ENCODE results near the gene PEX10.

Gene PEX10

DNA sequence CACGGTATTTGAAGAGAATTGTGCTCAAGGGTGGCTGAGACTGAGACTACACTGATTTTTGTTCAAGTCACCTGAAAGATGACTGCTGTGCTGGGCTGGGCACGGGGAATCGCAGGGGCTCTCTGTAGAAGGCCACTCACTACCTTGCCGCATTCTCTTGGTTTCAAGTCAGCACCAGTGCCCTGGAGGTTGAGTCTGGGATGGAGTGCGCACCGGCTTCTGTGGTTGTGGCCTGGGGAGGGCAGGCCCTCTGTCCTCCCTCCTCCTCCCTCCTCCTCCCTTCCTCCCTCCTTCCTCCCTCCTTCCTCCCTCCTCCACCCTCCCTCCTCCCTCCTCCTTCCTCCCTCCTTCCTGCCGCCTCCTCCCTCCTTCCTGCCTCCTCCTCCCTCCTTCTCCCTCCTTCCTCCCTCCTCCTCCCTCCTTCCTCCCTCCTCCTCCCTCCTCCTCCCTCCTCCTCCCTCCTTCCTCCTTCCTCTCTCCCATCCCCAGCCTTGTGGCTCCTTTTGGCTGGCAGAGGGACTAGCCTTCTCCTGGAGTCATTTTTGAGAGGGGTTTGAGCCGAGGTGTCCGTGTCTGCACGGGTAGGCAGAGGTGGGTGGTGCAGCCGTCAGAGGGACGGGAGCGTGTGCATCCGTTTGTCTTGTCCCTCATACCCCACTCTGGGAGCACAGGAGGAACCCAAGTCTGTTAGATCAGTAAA lies 11.3 kb downstream of the PEX10 start:
- no peaks in the 10 kb centered on the region for H4K20me1 ChIP-seq (ENCODE audit: insufficient read depth, low read length)

DNA sequence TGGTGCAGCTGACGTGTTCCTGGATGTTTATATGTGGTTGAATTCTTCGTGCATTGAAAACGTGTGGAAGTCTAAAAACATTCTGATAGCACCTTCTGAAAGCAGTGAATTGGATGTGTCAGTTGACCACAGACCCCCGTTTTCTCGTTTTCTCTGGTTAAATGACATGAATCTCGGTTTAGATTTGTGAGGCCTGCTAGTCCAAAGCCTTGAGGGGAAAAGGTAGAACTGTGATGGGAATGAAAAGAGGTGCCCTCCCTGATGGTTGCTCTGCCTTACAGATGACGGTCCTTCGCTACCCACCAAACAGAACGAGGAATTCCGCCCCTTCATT lies 11.8 kb downstream of the PEX10 start:
- Histone ChIP-seq H3K4me1 (ENCODE audit: low read length) (no peaks in the 10 kb centered on the region), H3K36me3 (replicated peaks; ENCODE audit: insufficient read depth, low read length) (0 out of 2 replicates have a peak, but pooled peaks cover 2% of the 10 kb centered on the region), H3K9me3 (replicated peaks; ENCODE audit: insufficient read depth, low read length) (no peaks in the 10 kb centered on the region), H3K27ac (ENCODE audit: low read length) (no peak overlapping the region), H3K9ac (ENCODE audit: low read length) (no peak overlapping the region), H3K4me2 (ENCODE audit: low read depth, low read length) (no peak overlapping the region), H3K4me3 (ENCODE audit: low read length) (no peak overlapping the region), H3K27me3 (replicated peaks; ENCODE audit: insufficient read depth, low read length) (no peaks in the 10 kb centered on the region), H3F3A (ENCODE audit: insufficient read depth, low read length) (peaks cover 5% of the 10 kb centered on the region; the same call in 1 of the 2 replicates), H2AFZ (ENCODE audit: low read length) (no peak overlapping the region), H3K9me2 (replicated peaks; ENCODE audit: insufficient read depth, low read length) (no peaks in the 10 kb centered on the region), H3K79me2 (ENCODE audit: low read length) (peaks cover 9% of the 10 kb centered on the region), H4K20me1 (ENCODE audit: insufficient read depth, low read length) (no peaks in the 10 kb centered on the region)
- TF ChIP-seq, protein P1, sequence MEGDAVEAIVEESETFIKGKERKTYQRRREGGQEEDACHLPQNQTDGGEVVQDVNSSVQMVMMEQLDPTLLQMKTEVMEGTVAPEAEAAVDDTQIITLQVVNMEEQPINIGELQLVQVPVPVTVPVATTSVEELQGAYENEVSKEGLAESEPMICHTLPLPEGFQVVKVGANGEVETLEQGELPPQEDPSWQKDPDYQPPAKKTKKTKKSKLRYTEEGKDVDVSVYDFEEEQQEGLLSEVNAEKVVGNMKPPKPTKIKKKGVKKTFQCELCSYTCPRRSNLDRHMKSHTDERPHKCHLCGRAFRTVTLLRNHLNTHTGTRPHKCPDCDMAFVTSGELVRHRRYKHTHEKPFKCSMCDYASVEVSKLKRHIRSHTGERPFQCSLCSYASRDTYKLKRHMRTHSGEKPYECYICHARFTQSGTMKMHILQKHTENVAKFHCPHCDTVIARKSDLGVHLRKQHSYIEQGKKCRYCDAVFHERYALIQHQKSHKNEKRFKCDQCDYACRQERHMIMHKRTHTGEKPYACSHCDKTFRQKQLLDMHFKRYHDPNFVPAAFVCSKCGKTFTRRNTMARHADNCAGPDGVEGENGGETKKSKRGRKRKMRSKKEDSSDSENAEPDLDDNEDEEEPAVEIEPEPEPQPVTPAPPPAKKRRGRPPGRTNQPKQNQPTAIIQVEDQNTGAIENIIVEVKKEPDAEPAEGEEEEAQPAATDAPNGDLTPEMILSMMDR (IDR thresholded peaks at IDR 0.05; ENCODE audit: low read length): no peak
- no peak for TF ChIP-seq EZH2 (optimal IDR thresholded peaks at IDR 0.05; ENCODE audit: low read depth, low read length)
- no peak for TF ChIP-seq EZH2phosphoT487 (IDR thresholded peaks at IDR 0.05; ENCODE audit: low read length)
- no peak for DNase-seq

More for the DNA sequence above, 11.3 kb downstream of the PEX10 start:
- no peak overlapping the region for H3K4me3 ChIP-seq (ENCODE audit: low read length)
- H3K27me3 ChIP-seq (replicated peaks; ENCODE audit: insufficient read depth, low read length): no peaks in the 10 kb centered on the region
- TF ChIP-seq EZH2 (optimal IDR thresholded peaks at IDR 0.05; ENCODE audit: low read depth, low read length) (no peak), EZH2phosphoT487 (IDR thresholded peaks at IDR 0.05; ENCODE audit: low read length) (no peak)
- TF ChIP-seq, protein P1 (IDR thresholded peaks at IDR 0.05; ENCODE audit: low read length): no peak
- H3K27ac ChIP-seq (ENCODE audit: low read length): no peak overlapping the region
- H3K36me3 ChIP-seq (replicated peaks; ENCODE audit: insufficient read depth, low read length): no peaks in the 10 kb centered on the region
- no peak overlapping the region for H3K4me2 ChIP-seq (ENCODE audit: low read depth, low read length)
- H3K9me2 ChIP-seq (replicated peaks; ENCODE audit: insufficient read depth, low read length): no peaks in the 10 kb centered on the region
- H3K4me1 ChIP-seq (ENCODE audit: low read length): no peaks in the 10 kb centered on the region
- H3K79me2 ChIP-seq (ENCODE audit: low read length): peaks cover 4% of the 10 kb centered on the region; the same call in 1 of the 2 replicates
- H2AFZ ChIP-seq (ENCODE audit: low read length): no peak overlapping the region
- H3F3A ChIP-seq (ENCODE audit: insufficient read depth, low read length): peaks cover 7% of the 10 kb centered on the region; the same call in 1 of the 2 replicates
- H3K9me3 ChIP-seq (replicated peaks; ENCODE audit: insufficient read depth, low read length): no peaks in the 10 kb centered on the region
- DNase-seq: no peak
- no peak overlapping the region for H3K9ac ChIP-seq (ENCODE audit: low read length)

DNA sequence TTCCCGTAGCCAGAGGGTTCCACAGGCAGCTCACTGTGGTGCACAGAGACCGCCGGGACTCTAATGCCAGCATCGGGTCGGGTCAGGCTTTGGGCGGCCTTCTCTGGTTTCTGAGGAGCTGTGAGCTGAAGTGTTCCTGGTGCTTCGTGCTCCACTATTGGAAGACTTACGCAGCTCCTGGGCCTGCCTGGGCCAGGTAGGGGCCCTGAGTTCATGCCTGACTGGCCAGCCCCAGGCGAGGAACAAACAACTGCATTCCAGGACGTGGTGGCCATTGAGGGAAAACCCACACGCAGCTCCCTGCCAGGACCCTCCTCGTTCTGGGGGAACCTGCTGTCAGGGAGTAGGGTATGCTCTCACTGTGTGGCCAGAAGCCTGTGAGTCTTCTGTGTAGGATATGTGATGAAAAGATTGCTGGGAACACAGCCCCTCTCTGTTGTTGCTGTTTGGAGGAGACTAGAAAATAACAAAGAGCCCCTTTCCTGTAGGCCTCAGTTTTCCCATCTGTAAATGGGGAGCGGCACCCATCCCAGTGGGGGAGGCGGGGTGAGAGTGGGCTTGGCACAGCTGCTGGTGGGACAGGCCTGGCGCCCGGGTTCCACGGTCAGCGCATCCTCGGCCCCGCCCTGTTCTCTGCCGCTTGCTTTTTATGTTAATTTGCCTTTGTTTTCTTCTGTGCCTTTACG lies 12.3 kb downstream of the PEX10 start:
- no peak overlapping the region for H3K9ac ChIP-seq (ENCODE audit: low read length)
- no peak overlapping the region for H3K4me2 ChIP-seq (ENCODE audit: low read depth, low read length)
- H3F3A ChIP-seq (ENCODE audit: insufficient read depth, low read length): 0 out of 2 replicates have a peak, but pooled peaks cover under 1% of the 10 kb centered on the region
- no peaks in the 10 kb centered on the region for H3K27me3 ChIP-seq (replicated peaks; ENCODE audit: insufficient read depth, low read length)
- no peaks in the 10 kb centered on the region for H3K4me1 ChIP-seq (ENCODE audit: low read length)
- no peaks in the 10 kb centered on the region for H3K9me2 ChIP-seq (replicated peaks; ENCODE audit: insufficient read depth, low read length)
- no peak overlapping the region for H2AFZ ChIP-seq (ENCODE audit: low read length)
- H3K9me3 ChIP-seq (replicated peaks; ENCODE audit: insufficient read depth, low read length): no peaks in the 10 kb centered on the region
- H3K36me3 ChIP-seq (replicated peaks; ENCODE audit: insufficient read depth, low read length): 0 out of 2 replicates have a peak, but pooled peaks cover 2% of the 10 kb centered on the region
- DNase-seq: no peak
- no peak overlapping the region for H3K27ac ChIP-seq (ENCODE audit: low read length)
- H4K20me1 ChIP-seq (ENCODE audit: insufficient read depth, low read length): no peaks in the 10 kb centered on the region; the same call in 1 of the 2 replicates
- no peak overlapping the region for H3K4me3 ChIP-seq (ENCODE audit: low read length)
- peaks cover 14% of the 10 kb centered on the region for H3K79me2 ChIP-seq (ENCODE audit: low read length)
- TF ChIP-seq EZH2 (optimal IDR thresholded peaks at IDR 0.05; ENCODE audit: low read depth, low read length) (no peak), EZH2phosphoT487 (IDR thresholded peaks at IDR 0.05; ENCODE audit: low read length) (no peak)
- TF ChIP-seq, protein P1 (IDR thresholded peaks at IDR 0.05; ENCODE audit: low read length): no peak
